Osteocyte (in vitro differentiated cells): ENCODE data around the gene TRIM44. TPM values are rescaled to one million over a fixed set of nuclear protein-coding genes. Genes with fewer than 3 reads are reported as not detected.

Experiments used
- DNase-seq: peaks from one replicate; pipeline ENCODE4 v3.0.0; 2021; ENCODE audit warnings: mixed read lengths; ENCODE audit not compliant: unreplicated experiment; ENCODE audit errors: extremely low spot score
- H3K27ac Mint-ChIP-seq: one replicate; pipeline ENCODE4 v1.8.0; 2021; ENCODE audit warnings: mild to moderate bottlenecking, mixed read lengths; ENCODE audit not compliant: unreplicated experiment
- H3K27me3 Mint-ChIP-seq: one replicate; pipeline ENCODE4 v1.8.0; 2021; ENCODE audit warnings: mixed read lengths; ENCODE audit not compliant: unreplicated experiment
- H3K36me3 Mint-ChIP-seq: one replicate; pipeline ENCODE4 v1.8.0; 2021; ENCODE audit warnings: mixed read lengths; ENCODE audit not compliant: unreplicated experiment
- H3K4me1 Mint-ChIP-seq: one replicate; pipeline ENCODE4 v1.8.0; 2021; ENCODE audit warnings: mixed read lengths; ENCODE audit not compliant: unreplicated experiment
- H3K4me3 Mint-ChIP-seq: one replicate; pipeline ENCODE4 v1.8.0; 2021; ENCODE audit warnings: mild to moderate bottlenecking, moderate library complexity, mixed read lengths; ENCODE audit not compliant: unreplicated experiment
- H3K9me3 Mint-ChIP-seq: one replicate; pipeline ENCODE4 v1.8.0; 2021; ENCODE audit warnings: mixed read lengths; ENCODE audit not compliant: unreplicated experiment
- CTCF ChIP-seq: fragments of 200-600 bp; sonication (generic); IDR thresholded peaks from 2 replicates; pipeline ENCODE4 v1.5.0; 2021; ENCODE audit warnings: antibody characterized with exemption, mild to moderate bottlenecking, moderate library complexity
- total RNA-seq: library from RNA; stranded (reverse); gene quantifications from 2 replicates; pipeline ENCODE4 v1.2.1, GENCODE V29; 2021

Gene TRIM44
- total RNA-seq, 1 donor from 2014 or later, result 79.9 TPM

GRCh38 chr11:35654711-35655110 is 7.9 kb upstream of the TRIM44 start:
- Mint-ChIP-seq H3K4me3 (no peak overlapping the region), H3K27me3 (no peaks in the 10 kb centered on the region), H3K9me3 (no peaks in the 10 kb centered on the region), H3K36me3 (no peaks in the 10 kb centered on the region), H3K4me1 (peaks cover 8% of the 10 kb centered on the region), H3K27ac (no peak overlapping the region)
- TF ChIP-seq CTCF, result no peak
- no peak for DNase-seq

GRCh38 chr11:35655254-35655653 is 7.3 kb upstream of the TRIM44 start:
- Mint-ChIP-seq H3K36me3 (no peaks in the 10 kb centered on the region), H3K27me3 (no peaks in the 10 kb centered on the region), H3K4me3 (no peak overlapping the region), H3K4me1 (peaks cover 8% of the 10 kb centered on the region), H3K9me3 (no peaks in the 10 kb centered on the region), H3K27ac (no peak overlapping the region)
- no peak for DNase-seq
- TF ChIP-seq CTCF, result no peak

- H3K4me1 Mint-ChIP-seq, result peaks cover 4% of the 10 kb centered on the region
- TF ChIP-seq CTCF, result no peak
- no peak overlapping the region for H3K27ac Mint-ChIP-seq
- DNase-seq, result no peak
- H3K27me3 Mint-ChIP-seq, result no peaks in the 10 kb centered on the region
- H3K4me3 Mint-ChIP-seq, result no peak overlapping the region
- H3K36me3 Mint-ChIP-seq, result no peaks in the 10 kb centered on the region
- no peaks in the 10 kb centered on the region for H3K9me3 Mint-ChIP-seq
Observed at GRCh38 chr11:35655856-35656255, 6.7 kb upstream of the TRIM44 start.

GRCh38 chr11:35658020-35658948 is 4.3 kb upstream of the TRIM44 start:
- Mint-ChIP-seq H3K4me1 (peaks cover 22% of the 10 kb centered on the region), H3K4me3 (no peak overlapping the region), H3K27me3 (no peaks in the 10 kb centered on the region), H3K36me3 (peaks cover 3% of the 10 kb centered on the region), H3K9me3 (no peaks in the 10 kb centered on the region), H3K27ac (no peak overlapping the region)
- TF ChIP-seq CTCF, result no peak
- DNase-seq, result no peak

GRCh38 chr11:35661534-35661933 is 1.0 kb upstream of the TRIM44 start:
- peaks cover 38% of the 10 kb centered on the region for H3K4me1 Mint-ChIP-seq
- H3K9me3 Mint-ChIP-seq, result peaks cover 23% of the 10 kb centered on the region
- H3K36me3 Mint-ChIP-seq, result peaks cover 26% of the 10 kb centered on the region
- H3K27ac Mint-ChIP-seq, result peak overlapping the region; percentile 99
- DNase-seq, result no peak
- H3K4me3 Mint-ChIP-seq, result peak overlapping the region; percentile 94
- no peaks in the 10 kb centered on the region for H3K27me3 Mint-ChIP-seq
- no peak for TF ChIP-seq CTCF
